H9 (cell line): ENCODE data around the gene ANKRD7. TPM values are rescaled to one million over a fixed set of nuclear protein-coding genes. Genes with fewer than 3 reads are reported as not detected.
"Not testable (repeated sequence)": the region's sequence is repeated elsewhere in the genome, so short reads cannot be mapped to it uniquely, and the experiment has no call there.

Experiments used
- DNase-seq: peaks from one replicate; pipeline ENCODE4 v3.0.0-alpha.2; 2017
- H2AFZ ChIP-seq: one replicate; pipeline ENCODE4 v1.6.1; 2013; ENCODE audit warnings: mild to moderate bottlenecking, low read length, control low read depth, moderate library complexity
- H2AK5ac ChIP-seq: 2 replicates; pipeline ENCODE4 v1.6.1; 2013; ENCODE audit warnings: low read length, control low read depth, mixed read lengths; ENCODE audit not compliant: insufficient read length
- H2BK120ac ChIP-seq: one replicate; pipeline ENCODE4 v1.6.1; 2013; ENCODE audit warnings: low read depth, mild to moderate bottlenecking, low read length, control low read depth, inconsistent platforms; ENCODE audit not compliant: poor library complexity, severe bottlenecking
- H2BK12ac ChIP-seq: 2 replicates; pipeline ENCODE4 v1.6.1; 2013; ENCODE audit warnings: low read length, control low read depth, mixed read lengths, low read depth; ENCODE audit not compliant: insufficient read length
- H2BK15ac ChIP-seq: 2 replicates; pipeline ENCODE4 v1.6.1; 2013; ENCODE audit warnings: low read depth, low read length, control low read depth
- H2BK20ac ChIP-seq: one replicate; pipeline ENCODE4 v1.6.1; 2013; ENCODE audit warnings: low read depth, mild to moderate bottlenecking, low read length, control low read depth, inconsistent platforms; ENCODE audit not compliant: poor library complexity, severe bottlenecking
- H2BK5ac ChIP-seq: 2 replicates; pipeline ENCODE4 v1.6.1; 2013; ENCODE audit warnings: low read length, control low read depth, mixed read lengths; ENCODE audit not compliant: insufficient read length
- H3K14ac ChIP-seq: 2 replicates; pipeline ENCODE4 v1.6.1; 2013; ENCODE audit warnings: low read length, control low read depth; ENCODE audit not compliant: insufficient read depth
- H3K18ac ChIP-seq: 2 replicates; pipeline ENCODE4 v1.6.1; 2013; ENCODE audit warnings: low read depth, mild to moderate bottlenecking, mixed read lengths, low read length, control low read depth; ENCODE audit not compliant: insufficient read length
- H3K23ac ChIP-seq: 2 replicates; pipeline ENCODE4 v1.6.1; 2013; ENCODE audit warnings: low read length, control low read depth, mixed read lengths, low read depth; ENCODE audit not compliant: insufficient read length
- H3K23me2 ChIP-seq: 2 replicates; pipeline ENCODE4 v1.6.1; 2013; ENCODE audit warnings: low read depth, mild to moderate bottlenecking, mixed read lengths, low read length, control low read depth; ENCODE audit not compliant: insufficient read length, poor library complexity, severe bottlenecking
- H3K27ac ChIP-seq: 2 replicates; pipeline ENCODE4 v1.5.1; 2013; ENCODE audit warnings: low read length, control low read depth, mixed read lengths, low read depth; ENCODE audit not compliant: insufficient read length
- H3K27me3 ChIP-seq: 2 replicates; pipeline ENCODE4 v1.6.1; 2013; ENCODE audit warnings: low read length, control low read depth, inconsistent platforms; ENCODE audit not compliant: insufficient read depth
- H3K4ac ChIP-seq: 2 replicates; pipeline ENCODE4 v1.6.1; 2013; ENCODE audit warnings: low read depth, mild to moderate bottlenecking, control low read depth, inconsistent platforms, low read length, moderate library complexity
- H3K4me1 ChIP-seq: 2 replicates; pipeline ENCODE4 v1.6.1; 2013; ENCODE audit warnings: low read length, control low read depth, inconsistent platforms; ENCODE audit not compliant: insufficient read depth
- H3K4me2 ChIP-seq: 2 replicates; pipeline ENCODE4 v1.6.1; 2013; ENCODE audit warnings: low read length, control low read depth, mixed read lengths; ENCODE audit not compliant: insufficient read length, insufficient read depth
- H3K56ac ChIP-seq: 2 replicates; pipeline ENCODE4 v1.6.1; 2013; ENCODE audit warnings: low read depth, mild to moderate bottlenecking, mixed read lengths, low read length, control low read depth; ENCODE audit not compliant: insufficient read length
- H3K79me1 ChIP-seq: 2 replicates; pipeline ENCODE4 v1.6.1; 2013; ENCODE audit warnings: low read depth, mild to moderate bottlenecking, moderate library complexity, low read length, control low read depth, inconsistent platforms; ENCODE audit not compliant: insufficient read depth, poor library complexity, severe bottlenecking
- H3K79me2 ChIP-seq: 2 replicates; pipeline ENCODE4 v1.6.1; 2013; ENCODE audit warnings: low read length, control low read depth, inconsistent platforms; ENCODE audit not compliant: insufficient read depth
- H3K9ac ChIP-seq: 2 replicates; pipeline ENCODE4 v1.6.1; 2013; ENCODE audit warnings: low read length, control low read depth, mixed read lengths; ENCODE audit not compliant: insufficient read length; ENCODE audit errors: extremely low read depth
- H3K9me3 ChIP-seq: one replicate; pipeline ENCODE4 v1.6.1; 2013; ENCODE audit warnings: low read depth, low read length, inconsistent platforms; ENCODE audit not compliant: control insufficient read depth
- H3T11ph ChIP-seq: one replicate; pipeline ENCODE4 v1.6.1; 2013; ENCODE audit warnings: mild to moderate bottlenecking, low read length, control low read depth, inconsistent platforms
- H4K20me1 ChIP-seq: one replicate; pipeline ENCODE4 v1.6.1; 2013; ENCODE audit not compliant: control insufficient read depth, insufficient read length, insufficient read depth
- H4K5ac ChIP-seq: 2 replicates; pipeline ENCODE4 v1.6.1; 2013; ENCODE audit warnings: low read depth, mild to moderate bottlenecking, mixed read lengths, low read length, control low read depth; ENCODE audit not compliant: insufficient read length
- H4K8ac ChIP-seq: replicated peaks from 2 replicates; pipeline ENCODE4 v1.6.1; 2013; ENCODE audit warnings: low read length, control low read depth, mixed read lengths, low read depth; ENCODE audit not compliant: insufficient read length
- H4K91ac ChIP-seq: 2 replicates; pipeline ENCODE4 v1.6.1; 2013; ENCODE audit warnings: low read depth, mild to moderate bottlenecking, moderate library complexity, mixed read lengths, low read length, control low read depth; ENCODE audit not compliant: insufficient read length
- H3K27ac Mint-ChIP-seq, 3 experiments: 2 replicates in 2 of 3; 3 replicates in 1 of 3; pipeline ENCODE4 v1.8.0; 2020 to 2021; ENCODE audit warnings: mixed read lengths in 3 of 3, mild to moderate bottlenecking in 1 of 3, moderate library complexity in 1 of 3
- H3K27me3 Mint-ChIP-seq: 2 replicates; pipeline ENCODE4 v1.8.0; 2021; ENCODE audit warnings: low read depth, mild to moderate bottlenecking, moderate library complexity, mixed read lengths
- H3K36me3 Mint-ChIP-seq, 3 experiments: 2 replicates in 2 of 3; 3 replicates in 1 of 3; pipeline ENCODE4 v1.8.0; 2020 to 2021; ENCODE audit warnings: low read depth in 3 of 3, mixed read lengths in 3 of 3; ENCODE audit not compliant: insufficient read depth in 1 of 3
- H3K4me1 Mint-ChIP-seq, 2 experiments: 2 replicates each; pipeline ENCODE4 v1.8.0; 2020; ENCODE audit warnings: mixed read lengths in 2 of 2
- H3K4me3 Mint-ChIP-seq, 2 experiments: 2 replicates in 1 of 2; 3 replicates in 1 of 2; pipeline ENCODE4 v1.8.0; 2020 to 2021; ENCODE audit warnings: mild to moderate bottlenecking in 2 of 2, mixed read lengths in 2 of 2, moderate library complexity in 1 of 2
- H3K9me3 Mint-ChIP-seq, 2 experiments: 2 replicates in 1 of 2; 3 replicates in 1 of 2; pipeline ENCODE4 v1.8.0; 2020; ENCODE audit warnings: mild to moderate bottlenecking in 2 of 2, mixed read lengths in 2 of 2, moderate library complexity in 1 of 2
- WGBS: extraction: QIAGEN DNeasy Blood & Tissue Kit; methylation state at CpG from one replicate; pipeline ENCODE4 v1.1.7; 2013; ENCODE audit warnings: missing lambda C conversion rate, low lambda C conversion rate, mixed read lengths; ENCODE audit not compliant: insufficient read length; ENCODE audit errors: extremely low coverage; 5-methylcytosine and 5-hydroxymethylcytosine counted together
- total RNA-seq: library from RNA; stranded (reverse); gene quantifications from 2 replicates; pipeline ENCODE4 v1.2.1, GENCODE V29; 2021
- TF ChIP-seq, protein P1 (sequence below): fragments of 200-600 bp; sonication (generic); conservative IDR thresholded peaks from 3 replicates; pipeline ENCODE4 v1.8.0; 2021; ENCODE audit warnings: antibody characterized with exemption, mild to moderate bottlenecking

ANKRD7 gene
- total RNA-seq, 1 experiment from 2014 or later: not detected

DNA sequence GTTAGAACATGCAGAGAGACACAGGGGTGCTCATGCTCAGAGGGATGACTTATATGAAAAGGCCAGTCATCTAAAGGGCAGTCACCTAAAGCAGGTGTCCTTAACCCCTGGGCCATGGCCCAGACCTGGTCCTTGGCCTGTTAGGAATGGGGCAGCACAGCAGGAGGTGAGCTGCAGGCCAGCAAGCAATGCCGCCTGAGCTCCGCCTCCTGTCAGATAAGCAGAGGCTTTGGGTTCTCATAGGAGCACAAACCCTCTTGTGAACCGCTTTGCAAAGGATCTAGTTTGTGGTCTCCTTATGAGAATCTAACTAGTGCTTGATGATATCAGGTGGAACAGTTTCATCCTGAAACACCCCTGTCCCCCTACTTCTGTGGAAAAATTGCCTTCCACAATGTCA, 14.5 kb downstream of the ANKRD7 start:
- peak; percentile 52 for DNase-seq
- H3K27ac ChIP-seq: no peak overlapping the region

DNA sequence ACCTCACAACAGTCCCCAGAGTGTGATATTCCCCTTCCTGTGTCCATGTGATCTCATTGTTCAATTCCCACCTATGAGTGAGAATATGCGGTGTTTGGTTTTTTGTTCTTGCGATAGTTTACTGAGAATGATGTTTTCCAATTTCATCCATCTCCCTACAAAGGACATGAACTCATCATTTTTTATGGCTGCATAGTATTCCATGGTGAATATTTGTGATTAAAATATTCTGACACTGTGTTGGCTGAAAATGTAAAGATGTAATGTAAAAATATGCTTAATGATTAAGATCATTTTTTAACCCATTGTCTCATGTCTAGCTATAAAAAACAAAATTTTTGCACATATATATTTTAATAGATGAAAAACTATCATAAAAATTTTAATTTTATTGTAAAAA, 15.8 kb downstream of the ANKRD7 start:
- H4K20me1 ChIP-seq, H3K4me3 Mint-ChIP-seq, H3K27me3 Mint-ChIP-seq, H3T11ph ChIP-seq, H3K4ac ChIP-seq, H2BK5ac ChIP-seq, H3K18ac ChIP-seq, H2BK20ac ChIP-seq, H4K5ac ChIP-seq, H2AK5ac ChIP-seq, H3K14ac ChIP-seq, H3K36me3 Mint-ChIP-seq, H3K9me3 ChIP-seq, H3K4me1 ChIP-seq, H3K9me3 Mint-ChIP-seq, H2BK15ac ChIP-seq, H3K4me1 Mint-ChIP-seq, H4K91ac ChIP-seq, H2BK120ac ChIP-seq, H3K4me2 ChIP-seq, H3K9ac ChIP-seq, H3K23ac ChIP-seq, H3K27ac ChIP-seq, H2BK12ac ChIP-seq, DNase-seq, H4K8ac ChIP-seq, H3K56ac ChIP-seq, H3K79me2 ChIP-seq, H2AFZ ChIP-seq, H3K27me3 ChIP-seq, H3K79me1 ChIP-seq, H3K27ac Mint-ChIP-seq, H3K23me2 ChIP-seq: not testable (repeated sequence)
- no CpG with 5 or more reads among the region's 2 CpGs for WGBS

More for the DNA sequence above, 14.5 kb downstream of the ANKRD7 start:
- Histone ChIP-seq H4K20me1 (no peaks in the 10 kb centered on the region), H2BK15ac (no peak overlapping the region), H3K14ac (no peak overlapping the region), H3K79me2 (no peaks in the 10 kb centered on the region), H3K18ac (no peak overlapping the region), H3K4me2 (no peak overlapping the region), H2BK120ac (no peak overlapping the region), H3K4me1 (no peaks in the 10 kb centered on the region), H3K4ac (no peak overlapping the region), H4K8ac (no peak overlapping the region), H3K9ac (no peak overlapping the region), H2BK20ac (no peak overlapping the region), H3K79me1 (no peaks in the 10 kb centered on the region), H2BK12ac (no peak overlapping the region), H2AK5ac (no peak overlapping the region), H3K9me3 (no peaks in the 10 kb centered on the region), H3K27me3 (no peaks in the 10 kb centered on the region), H3T11ph (no peak overlapping the region), H3K23ac (no peak overlapping the region), H4K5ac (no peak overlapping the region), H3K56ac (no peak overlapping the region), H2AFZ (no peak overlapping the region), H4K91ac (no peak overlapping the region), H3K23me2 (no peaks in the 10 kb centered on the region), H2BK5ac (no peak overlapping the region)
- no CpG with 5 or more reads among the region's 3 CpGs for WGBS
- Mint-ChIP-seq H3K4me3 (no peak overlapping the region), H3K27ac (no peak overlapping the region), H3K36me3 (no peaks in the 10 kb centered on the region), H3K9me3 (no peaks in the 10 kb centered on the region), H3K4me1 (no peaks in the 10 kb centered on the region), H3K27me3 (no peaks in the 10 kb centered on the region)
- TF ChIP-seq, protein P1, sequence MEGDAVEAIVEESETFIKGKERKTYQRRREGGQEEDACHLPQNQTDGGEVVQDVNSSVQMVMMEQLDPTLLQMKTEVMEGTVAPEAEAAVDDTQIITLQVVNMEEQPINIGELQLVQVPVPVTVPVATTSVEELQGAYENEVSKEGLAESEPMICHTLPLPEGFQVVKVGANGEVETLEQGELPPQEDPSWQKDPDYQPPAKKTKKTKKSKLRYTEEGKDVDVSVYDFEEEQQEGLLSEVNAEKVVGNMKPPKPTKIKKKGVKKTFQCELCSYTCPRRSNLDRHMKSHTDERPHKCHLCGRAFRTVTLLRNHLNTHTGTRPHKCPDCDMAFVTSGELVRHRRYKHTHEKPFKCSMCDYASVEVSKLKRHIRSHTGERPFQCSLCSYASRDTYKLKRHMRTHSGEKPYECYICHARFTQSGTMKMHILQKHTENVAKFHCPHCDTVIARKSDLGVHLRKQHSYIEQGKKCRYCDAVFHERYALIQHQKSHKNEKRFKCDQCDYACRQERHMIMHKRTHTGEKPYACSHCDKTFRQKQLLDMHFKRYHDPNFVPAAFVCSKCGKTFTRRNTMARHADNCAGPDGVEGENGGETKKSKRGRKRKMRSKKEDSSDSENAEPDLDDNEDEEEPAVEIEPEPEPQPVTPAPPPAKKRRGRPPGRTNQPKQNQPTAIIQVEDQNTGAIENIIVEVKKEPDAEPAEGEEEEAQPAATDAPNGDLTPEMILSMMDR: no peak
